ENCODE measurements around the gene BAZ2B. TPM values are rescaled to one million over a fixed set of nuclear protein-coding genes. Genes with fewer than 3 reads are reported as not detected.

Gene BAZ2B
- total RNA-seq, 6 donors from 2014 or later, result 59.4 to 233 (median 103) TPM

DNA sequence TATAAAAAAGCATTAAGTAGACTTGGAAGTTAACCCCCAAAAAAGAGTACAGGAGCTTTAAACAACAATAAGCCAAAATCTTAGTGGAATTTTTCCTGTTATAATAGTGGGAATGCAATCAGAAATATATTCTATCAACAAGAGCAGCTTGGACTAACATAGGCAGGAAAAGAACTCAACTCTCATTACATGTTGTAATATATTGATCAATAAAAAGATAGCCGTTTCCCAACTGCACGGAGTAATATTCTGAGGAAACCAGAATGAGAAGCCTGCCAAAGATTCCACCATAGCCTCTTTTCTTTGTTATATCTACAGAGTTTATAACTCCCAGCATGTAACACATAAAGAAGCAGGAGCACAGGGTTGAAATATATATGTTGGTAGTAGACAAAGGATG lies 37.6 kb upstream of the BAZ2B start:
- Histone ChIP-seq H3K27ac (no peak overlapping the region), H3K9me3 (peaks cover 0 to 5% (median 4%) of the 10 kb centered on the region in 4 donors), H3K4me3 (no peak overlapping the region), H3K4me1 (no peaks in the 10 kb centered on the region), H3K36me3 (no peaks in the 10 kb centered on the region), H3K27me3 (no peaks in the 10 kb centered on the region)
- DNase-seq (no peak), ATAC-seq (ENCODE audit: low FRiP score in 2 of 2) (no peak)
- WGBS, 2 donors, result 74 to 81% methylated on average over 2 of the region's 2 CpGs
- TF ChIP-seq EP300 (IDR thresholded peaks at IDR 0.05), result no peak
- no peak for TF ChIP-seq POLR2AphosphoS5 (IDR thresholded peaks at IDR 0.05)
- TF ChIP-seq, protein P1, sequence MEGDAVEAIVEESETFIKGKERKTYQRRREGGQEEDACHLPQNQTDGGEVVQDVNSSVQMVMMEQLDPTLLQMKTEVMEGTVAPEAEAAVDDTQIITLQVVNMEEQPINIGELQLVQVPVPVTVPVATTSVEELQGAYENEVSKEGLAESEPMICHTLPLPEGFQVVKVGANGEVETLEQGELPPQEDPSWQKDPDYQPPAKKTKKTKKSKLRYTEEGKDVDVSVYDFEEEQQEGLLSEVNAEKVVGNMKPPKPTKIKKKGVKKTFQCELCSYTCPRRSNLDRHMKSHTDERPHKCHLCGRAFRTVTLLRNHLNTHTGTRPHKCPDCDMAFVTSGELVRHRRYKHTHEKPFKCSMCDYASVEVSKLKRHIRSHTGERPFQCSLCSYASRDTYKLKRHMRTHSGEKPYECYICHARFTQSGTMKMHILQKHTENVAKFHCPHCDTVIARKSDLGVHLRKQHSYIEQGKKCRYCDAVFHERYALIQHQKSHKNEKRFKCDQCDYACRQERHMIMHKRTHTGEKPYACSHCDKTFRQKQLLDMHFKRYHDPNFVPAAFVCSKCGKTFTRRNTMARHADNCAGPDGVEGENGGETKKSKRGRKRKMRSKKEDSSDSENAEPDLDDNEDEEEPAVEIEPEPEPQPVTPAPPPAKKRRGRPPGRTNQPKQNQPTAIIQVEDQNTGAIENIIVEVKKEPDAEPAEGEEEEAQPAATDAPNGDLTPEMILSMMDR (IDR thresholded peaks at IDR 0.05), result no peak
- no peak for TF ChIP-seq POLR2A (IDR thresholded peaks at IDR 0.05)

DNA sequence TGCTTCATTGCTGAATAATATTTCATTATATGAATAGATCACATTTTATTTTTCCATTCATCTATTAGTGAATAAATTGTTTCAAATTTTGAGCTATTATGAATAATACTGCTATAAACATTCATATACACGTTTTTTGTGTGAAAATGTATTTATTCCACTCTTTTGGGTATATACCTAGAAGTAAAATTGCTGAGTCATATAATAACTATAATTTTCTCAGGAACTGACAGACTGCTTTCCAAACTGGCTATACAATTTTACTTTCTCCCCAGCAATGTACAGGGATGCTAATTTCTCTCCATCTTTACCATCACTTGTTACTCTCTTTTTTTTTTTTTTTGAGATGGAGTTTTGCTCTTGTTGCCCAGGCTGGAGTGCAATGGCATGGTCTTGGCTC lies 35.5 kb upstream of the BAZ2B start:
- Histone ChIP-seq H3K4me3 (no peak overlapping the region), H3K27ac (no peak overlapping the region), H3K36me3 (no peaks in the 10 kb centered on the region), H3K9me3 (peaks cover 0 to 5% (median 4%) of the 10 kb centered on the region in 4 donors), H3K27me3 (no peaks in the 10 kb centered on the region), H3K4me1 (no peaks in the 10 kb centered on the region)
- TF ChIP-seq POLR2A (IDR thresholded peaks at IDR 0.05) (no peak), POLR2AphosphoS5 (IDR thresholded peaks at IDR 0.05) (no peak), EP300 (IDR thresholded peaks at IDR 0.05) (no peak)
- TF ChIP-seq, protein P1 (IDR thresholded peaks at IDR 0.05), result no peak
- DNase-seq (no peak), ATAC-seq (ENCODE audit: low FRiP score in 2 of 2) (no peak)
- 83 to 90% methylated on average over 1 of the region's 1 CpG for WGBS, 2 donors

DNA sequence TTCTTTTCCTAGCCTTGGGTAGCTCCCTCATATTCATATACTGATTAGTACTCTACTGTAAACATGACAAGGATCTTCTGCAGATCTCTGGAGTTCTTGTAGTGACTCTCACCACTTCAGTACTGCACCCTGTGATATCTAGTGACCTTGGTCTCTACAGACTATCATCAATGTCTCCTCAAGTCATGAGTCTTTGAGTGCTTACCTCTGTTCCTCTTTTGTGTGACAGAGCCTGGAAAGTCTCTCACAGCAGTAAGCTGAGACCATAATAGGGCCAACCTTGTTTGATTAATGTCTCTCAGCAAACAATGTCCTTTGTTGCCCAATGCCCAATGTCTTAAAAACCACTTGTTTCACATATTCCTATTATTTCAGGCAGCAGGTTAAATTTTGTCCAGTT lies 34.2 kb upstream of the BAZ2B start:
- no peak overlapping the region for H3K27ac ChIP-seq
- H3K4me3 ChIP-seq, result no peak overlapping the region
- H3K9me3 ChIP-seq, result peaks cover 0 to 5% (median 4%) of the 10 kb centered on the region in 4 donors
- TF ChIP-seq POLR2AphosphoS5 (IDR thresholded peaks at IDR 0.05), result no peak
- TF ChIP-seq, protein P1 (IDR thresholded peaks at IDR 0.05), result no peak
- TF ChIP-seq EP300 (IDR thresholded peaks at IDR 0.05), result no peak
- no peak for TF ChIP-seq POLR2A (IDR thresholded peaks at IDR 0.05)
- no peaks in the 10 kb centered on the region for H3K36me3 ChIP-seq
- H3K27me3 ChIP-seq, result no peaks in the 10 kb centered on the region
- no peaks in the 10 kb centered on the region for H3K4me1 ChIP-seq
- no peak for DNase-seq
- ATAC-seq (ENCODE audit: low FRiP score in 2 of 2), result no peak

DNA sequence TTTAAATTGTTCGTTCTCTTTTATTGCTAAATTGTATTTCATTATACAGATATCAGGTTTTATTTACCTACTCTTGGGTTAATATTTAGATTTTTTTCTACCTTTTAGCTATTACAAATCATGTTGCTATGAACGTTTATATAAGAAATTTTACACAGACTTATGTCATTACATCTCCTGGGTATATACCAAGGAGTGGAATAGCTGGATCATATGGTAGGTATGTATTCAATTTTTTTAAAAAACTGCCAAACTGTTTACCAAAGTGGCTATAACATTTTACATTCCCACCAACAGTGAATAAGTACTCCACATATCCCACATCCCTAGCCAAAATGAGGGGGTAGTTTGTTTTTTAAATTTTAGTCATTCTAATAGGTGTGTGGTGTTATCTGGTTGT lies 32.3 kb upstream of the BAZ2B start:
- ATAC-seq (ENCODE audit: low FRiP score in 2 of 2) (no peak), DNase-seq (no peak)
- H3K27ac ChIP-seq, result no peak overlapping the region
- H3K4me1 ChIP-seq, result no peaks in the 10 kb centered on the region
- H3K9me3 ChIP-seq, result no peaks in the 10 kb centered on the region
- no peaks in the 10 kb centered on the region for H3K27me3 ChIP-seq
- WGBS, 2 donors, result 91 to 96% methylated on average over 2 of the region's 2 CpGs
- TF ChIP-seq POLR2AphosphoS5 (IDR thresholded peaks at IDR 0.05) (no peak), EP300 (IDR thresholded peaks at IDR 0.05) (no peak), POLR2A (IDR thresholded peaks at IDR 0.05) (no peak)
- TF ChIP-seq, protein P1 (IDR thresholded peaks at IDR 0.05), result no peak
- H3K4me3 ChIP-seq, result no peak overlapping the region
- H3K36me3 ChIP-seq, result no peaks in the 10 kb centered on the region

DNA sequence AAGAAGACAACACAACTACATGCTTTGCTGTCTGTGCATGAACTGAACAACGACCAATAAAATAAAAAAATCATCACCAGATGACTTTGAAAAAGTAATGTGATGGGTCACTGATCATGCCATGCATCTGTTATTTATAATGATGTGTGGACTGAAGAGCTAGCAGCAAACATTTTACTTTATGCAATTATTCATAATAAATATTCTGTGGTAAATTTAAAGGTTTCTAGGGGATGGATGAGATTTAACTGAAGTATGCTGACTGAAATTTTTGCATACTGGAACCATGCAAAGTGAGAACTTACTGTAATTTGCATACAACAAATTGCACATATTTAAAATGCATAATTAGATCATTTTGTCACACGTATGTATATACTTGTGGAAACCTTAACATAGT lies 31.3 kb upstream of the BAZ2B start:
- ATAC-seq (ENCODE audit: low FRiP score in 2 of 2) (no peak), DNase-seq (no peak)
- H3K36me3 ChIP-seq, result no peaks in the 10 kb centered on the region
- WGBS, 2 donors, result 90 to 96% methylated on average over 2 of the region's 2 CpGs
- no peak overlapping the region for H3K4me3 ChIP-seq
- no peaks in the 10 kb centered on the region for H3K9me3 ChIP-seq
- H3K27me3 ChIP-seq, result no peaks in the 10 kb centered on the region
- H3K27ac ChIP-seq, result no peak overlapping the region
- no peaks in the 10 kb centered on the region for H3K4me1 ChIP-seq
- TF ChIP-seq, protein P1 (IDR thresholded peaks at IDR 0.05), result no peak
- no peak for TF ChIP-seq POLR2A (IDR thresholded peaks at IDR 0.05)
- TF ChIP-seq POLR2AphosphoS5 (IDR thresholded peaks at IDR 0.05), result no peak
- TF ChIP-seq EP300 (IDR thresholded peaks at IDR 0.05), result no peak
